ENCODE results near the gene GPR39. TPM values are rescaled to one million over a fixed set of nuclear protein-coding genes. Genes with fewer than 3 reads are reported as not detected.

GPR39 gene
- total RNA-seq, 4 donors from 2014 or later, result 0.72 to 1.6 (median 1.4) TPM

DNA sequence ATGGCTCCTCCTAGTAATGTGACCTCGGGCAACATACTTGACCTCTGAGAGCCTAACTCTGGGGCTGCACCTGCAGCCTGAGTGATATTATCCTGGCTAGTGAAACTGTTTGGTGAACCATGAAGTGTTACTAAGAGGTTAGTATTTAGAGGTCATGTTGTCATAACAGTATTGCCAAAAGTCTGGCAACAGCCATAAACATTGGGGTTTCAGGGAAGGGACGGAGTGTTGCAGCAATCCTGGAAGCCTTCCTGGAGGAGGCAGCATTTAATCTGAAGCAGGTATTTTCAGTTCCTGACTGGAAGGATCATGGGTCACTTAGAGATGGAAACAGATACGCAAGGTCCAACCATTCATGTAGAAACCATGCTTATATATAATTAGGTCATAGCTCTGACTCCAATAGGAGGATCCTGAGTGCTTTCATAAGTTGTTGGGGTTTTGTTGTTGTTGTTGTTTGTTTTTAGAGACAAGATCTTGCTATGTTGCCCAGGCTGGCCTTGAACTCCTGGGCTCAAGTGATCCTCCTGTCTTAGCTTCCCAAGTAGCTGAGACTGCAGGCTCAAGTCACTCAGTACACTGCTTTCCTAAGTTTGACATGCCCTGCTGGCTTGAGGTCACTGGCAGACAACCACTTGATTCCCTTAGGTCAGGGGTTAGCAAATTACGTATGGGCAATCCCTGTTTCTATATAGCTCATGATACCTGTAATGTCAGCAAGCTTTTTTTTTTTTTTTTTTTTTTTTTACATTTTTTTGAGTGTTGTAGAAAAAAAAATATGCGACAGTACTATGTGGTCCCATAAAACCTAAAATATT, 21.5 kb downstream of the GPR39 start:
- Histone ChIP-seq H3K27ac (no peak overlapping the region), H3K4me3 (no peak overlapping the region), H3K36me3 (no peaks in the 10 kb centered on the region), H3K9me3 (no peaks in the 10 kb centered on the region), H3K4me1 (no peaks in the 10 kb centered on the region), H3K27me3 (no peaks in the 10 kb centered on the region)
- no peak for DNase-seq (ENCODE audit: low spot score in 2 of 2)
- 83% methylated on average over 5 of the region's 5 CpGs for WGBS
- TF ChIP-seq EP300 (IDR thresholded peaks at IDR 0.05) (no peak), POLR2AphosphoS5 (IDR thresholded peaks at IDR 0.05) (no peak), POLR2A (IDR thresholded peaks at IDR 0.05) (no peak)
- TF ChIP-seq, protein P1, sequence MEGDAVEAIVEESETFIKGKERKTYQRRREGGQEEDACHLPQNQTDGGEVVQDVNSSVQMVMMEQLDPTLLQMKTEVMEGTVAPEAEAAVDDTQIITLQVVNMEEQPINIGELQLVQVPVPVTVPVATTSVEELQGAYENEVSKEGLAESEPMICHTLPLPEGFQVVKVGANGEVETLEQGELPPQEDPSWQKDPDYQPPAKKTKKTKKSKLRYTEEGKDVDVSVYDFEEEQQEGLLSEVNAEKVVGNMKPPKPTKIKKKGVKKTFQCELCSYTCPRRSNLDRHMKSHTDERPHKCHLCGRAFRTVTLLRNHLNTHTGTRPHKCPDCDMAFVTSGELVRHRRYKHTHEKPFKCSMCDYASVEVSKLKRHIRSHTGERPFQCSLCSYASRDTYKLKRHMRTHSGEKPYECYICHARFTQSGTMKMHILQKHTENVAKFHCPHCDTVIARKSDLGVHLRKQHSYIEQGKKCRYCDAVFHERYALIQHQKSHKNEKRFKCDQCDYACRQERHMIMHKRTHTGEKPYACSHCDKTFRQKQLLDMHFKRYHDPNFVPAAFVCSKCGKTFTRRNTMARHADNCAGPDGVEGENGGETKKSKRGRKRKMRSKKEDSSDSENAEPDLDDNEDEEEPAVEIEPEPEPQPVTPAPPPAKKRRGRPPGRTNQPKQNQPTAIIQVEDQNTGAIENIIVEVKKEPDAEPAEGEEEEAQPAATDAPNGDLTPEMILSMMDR (IDR thresholded peaks at IDR 0.05), result no peak

- no peaks in the 10 kb centered on the region for H3K36me3 ChIP-seq
- TF ChIP-seq POLR2A (IDR thresholded peaks at IDR 0.05) (no peak), POLR2AphosphoS5 (IDR thresholded peaks at IDR 0.05) (no peak), EP300 (IDR thresholded peaks at IDR 0.05) (no peak)
- TF ChIP-seq, protein P1 (IDR thresholded peaks at IDR 0.05), result no peak
- no peak for DNase-seq (ENCODE audit: low spot score in 2 of 2)
- H3K9me3 ChIP-seq, result no peaks in the 10 kb centered on the region
- no peak overlapping the region for H3K4me3 ChIP-seq
- no peak overlapping the region for H3K27ac ChIP-seq
- no peaks in the 10 kb centered on the region for H3K27me3 ChIP-seq
- H3K4me1 ChIP-seq, result no peaks in the 10 kb centered on the region
- WGBS, result 40% methylated on average over 4 of the region's 4 CpGs
Observed at GRCh38 chr2:132438691-132439090, 22.1 kb downstream of the GPR39 start.

GRCh38 chr2:132439703-132440398, 23.2 kb downstream of the GPR39 start:
- Histone ChIP-seq H3K27ac (no peak overlapping the region), H3K4me3 (no peak overlapping the region), H3K4me1 (no peaks in the 10 kb centered on the region), H3K27me3 (no peaks in the 10 kb centered on the region), H3K9me3 (no peaks in the 10 kb centered on the region), H3K36me3 (no peaks in the 10 kb centered on the region)
- no peak for DNase-seq (ENCODE audit: low spot score in 2 of 2)
- WGBS, result 84% methylated on average over 6 of the region's 6 CpGs
- TF ChIP-seq POLR2A (IDR thresholded peaks at IDR 0.05) (no peak), EP300 (IDR thresholded peaks at IDR 0.05) (no peak), POLR2AphosphoS5 (IDR thresholded peaks at IDR 0.05) (no peak)
- TF ChIP-seq, protein P1 (IDR thresholded peaks at IDR 0.05), result no peak

DNA sequence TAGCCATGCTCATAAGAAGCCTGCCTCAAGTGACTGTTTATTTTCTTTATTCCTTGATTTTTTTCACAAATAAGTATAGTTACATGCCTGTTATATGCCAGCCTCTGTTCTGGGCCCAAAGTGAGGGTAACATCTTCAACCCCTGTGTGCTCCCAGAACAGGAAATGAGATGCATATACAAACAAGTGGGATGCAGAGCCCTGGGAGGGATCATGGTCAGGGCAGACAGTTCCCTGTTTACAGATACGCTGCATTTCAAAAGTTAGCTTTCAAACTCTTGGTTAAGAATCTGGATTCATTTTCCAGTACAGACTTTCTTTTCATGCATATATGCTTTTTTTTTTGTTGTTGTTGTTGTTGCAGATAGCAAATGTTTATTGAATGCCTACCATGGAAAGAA, 24.4 kb downstream of the GPR39 start:
- DNase-seq (ENCODE audit: low spot score in 2 of 2), result no peak
- H3K27ac ChIP-seq, result no peak overlapping the region
- no peaks in the 10 kb centered on the region for H3K9me3 ChIP-seq
- H3K36me3 ChIP-seq, result no peaks in the 10 kb centered on the region
- no peak overlapping the region for H3K4me3 ChIP-seq
- H3K27me3 ChIP-seq, result no peaks in the 10 kb centered on the region
- 79% methylated on average over 1 of the region's 1 CpG for WGBS
- TF ChIP-seq, protein P1 (IDR thresholded peaks at IDR 0.05), result no peak
- TF ChIP-seq POLR2AphosphoS5 (IDR thresholded peaks at IDR 0.05) (no peak), POLR2A (IDR thresholded peaks at IDR 0.05) (no peak), EP300 (IDR thresholded peaks at IDR 0.05) (no peak)
- H3K4me1 ChIP-seq, result no peaks in the 10 kb centered on the region

GRCh38 chr2:132442278-132442677, 25.7 kb downstream of the GPR39 start:
- no peaks in the 10 kb centered on the region for H3K27me3 ChIP-seq
- no peak overlapping the region for H3K27ac ChIP-seq
- H3K9me3 ChIP-seq, result no peaks in the 10 kb centered on the region
- no peaks in the 10 kb centered on the region for H3K4me1 ChIP-seq
- WGBS, result 80% methylated on average over 7 of the region's 7 CpGs
- H3K4me3 ChIP-seq, result no peak overlapping the region
- no peak for TF ChIP-seq POLR2A (IDR thresholded peaks at IDR 0.05)
- TF ChIP-seq, protein P1 (IDR thresholded peaks at IDR 0.05), result no peak
- TF ChIP-seq POLR2AphosphoS5 (IDR thresholded peaks at IDR 0.05), result no peak
- TF ChIP-seq EP300 (IDR thresholded peaks at IDR 0.05), result no peak
- DNase-seq (ENCODE audit: low spot score in 2 of 2), result no peak
- H3K36me3 ChIP-seq, result no peaks in the 10 kb centered on the region
